ENCODE results near the gene TIMP4.

Gene TIMP4

GRCh38 chr3:12158387-12159226 is at the start of gene TIMP4:
TSS of gene TIMP4 (minus strand) at chr3:12158912. CDS start at chr3:12158840, 72 bp downstream.
- no peak for DNase-seq (ENCODE audit: low spot score)

GRCh38 chr3:12205171-12205570 is 46.5 kb upstream of the TIMP4 start:
- DNase-seq (ENCODE audit: low spot score) = no peak

GRCh38 chr3:12201813-12202212 is 43.1 kb upstream of the TIMP4 start:
- no peak for DNase-seq (ENCODE audit: low spot score)

GRCh38 chr3:12198301-12198700 is 39.6 kb upstream of the TIMP4 start:
- no peak for DNase-seq (ENCODE audit: low spot score)

DNA sequence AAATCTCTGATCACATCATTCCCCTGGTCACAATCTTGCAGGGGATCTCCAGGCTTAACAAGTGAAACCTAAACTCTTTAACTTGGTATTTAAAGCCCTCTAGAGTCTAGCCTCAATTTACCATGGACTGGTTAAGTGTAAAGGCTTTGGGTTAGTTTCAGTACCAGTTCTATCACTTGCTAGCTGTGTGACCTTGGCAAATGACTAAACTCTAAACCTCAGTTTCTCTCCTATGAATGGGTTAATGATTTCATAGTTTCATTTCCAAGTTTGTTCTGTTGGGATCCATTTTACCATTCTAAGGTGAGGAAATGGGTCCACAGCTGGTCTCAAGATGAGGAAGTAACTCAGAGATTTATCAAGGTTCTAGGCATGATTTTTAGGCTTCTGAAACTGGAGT is 38.8 kb upstream of the TIMP4 start:
- DNase-seq (ENCODE audit: low spot score) = no peak

- no peak for DNase-seq (ENCODE audit: low spot score)
Measured at GRCh38 chr3:12196684-12197083, 38.0 kb upstream of the TIMP4 start.

- no peak for DNase-seq (ENCODE audit: low spot score)
Measured at GRCh38 chr3:12195231-12195630, 36.5 kb upstream of the TIMP4 start.

DNA sequence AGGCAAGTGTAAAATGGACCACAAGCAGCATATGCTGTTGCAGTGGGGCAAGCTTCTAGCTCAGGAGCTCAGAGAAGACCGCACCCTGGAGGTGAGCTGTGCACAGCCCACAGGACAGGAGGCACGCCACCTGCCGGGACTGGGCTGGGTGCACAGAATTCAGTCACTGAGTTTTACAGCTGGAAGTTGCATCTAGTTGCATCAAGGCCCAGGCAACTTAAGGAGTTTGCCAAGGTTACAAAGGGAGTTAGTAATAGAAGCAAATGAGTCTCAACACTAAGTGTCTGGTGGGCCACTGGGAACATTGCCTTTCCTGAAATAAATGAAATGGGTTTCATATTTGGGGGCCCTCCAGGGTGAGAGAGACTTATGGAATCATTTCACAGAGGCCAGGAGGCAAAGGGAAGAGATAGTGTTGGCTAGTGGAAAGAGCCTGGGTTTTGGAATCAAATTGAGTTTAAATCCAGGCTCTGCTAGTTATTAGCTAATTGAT is 36.0 kb upstream of the TIMP4 start:
- DNase-seq (ENCODE audit: low spot score) = no peak

GRCh38 chr3:12194209-12194608 is 35.5 kb upstream of the TIMP4 start:
- no peak for DNase-seq (ENCODE audit: low spot score)

- DNase-seq (ENCODE audit: low spot score) = peak; percentile 63
Measured at GRCh38 chr3:12193485-12194165, 34.9 kb upstream of the TIMP4 start.

DNA sequence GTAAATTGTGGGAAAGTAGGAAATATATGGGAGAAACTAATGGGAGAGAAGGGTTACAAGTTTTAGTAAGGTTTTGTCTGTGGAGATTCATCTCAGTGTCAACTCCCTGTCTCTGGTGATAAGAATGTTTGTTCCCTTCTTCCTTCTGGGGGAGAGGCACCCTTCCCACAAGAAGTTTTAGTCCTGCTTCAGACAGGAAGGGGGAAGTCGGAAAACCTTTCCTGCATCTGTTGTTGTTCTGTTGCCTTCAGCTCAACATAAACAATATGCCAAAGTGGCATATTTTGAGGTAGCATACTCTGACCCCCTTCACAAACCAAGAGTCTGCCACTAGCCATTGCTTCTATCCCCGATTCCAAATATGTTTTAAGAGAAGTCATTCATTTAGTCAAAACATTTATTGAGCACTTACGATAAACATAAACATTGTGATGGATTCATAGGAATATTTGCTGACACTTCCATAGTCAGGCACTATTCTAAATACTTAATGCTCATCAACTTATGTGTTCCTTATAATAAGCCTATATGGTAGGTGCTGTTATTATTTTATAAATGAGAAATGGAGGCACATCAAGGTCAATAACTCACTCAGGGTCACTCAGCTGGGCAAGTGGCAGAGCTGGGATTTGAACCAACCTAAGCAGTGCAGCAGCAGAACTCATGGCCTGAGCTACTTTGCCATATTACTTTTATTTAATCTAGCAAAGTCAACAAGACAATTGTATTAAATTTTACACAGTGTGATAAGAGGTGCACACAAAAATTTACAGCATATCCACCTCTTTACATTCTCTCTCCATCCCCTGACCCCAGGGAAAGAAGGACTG is 34.2 kb upstream of the TIMP4 start:
- DNase-seq (ENCODE audit: low spot score) = no peak

GRCh38 chr3:12192173-12192572 is 33.5 kb upstream of the TIMP4 start:
- no peak for DNase-seq (ENCODE audit: low spot score)

GRCh38 chr3:12191559-12191958 is 32.8 kb upstream of the TIMP4 start:
- DNase-seq (ENCODE audit: low spot score) = no peak

GRCh38 chr3:12190832-12191231 is 32.1 kb upstream of the TIMP4 start:
- DNase-seq (ENCODE audit: low spot score) = no peak

DNA sequence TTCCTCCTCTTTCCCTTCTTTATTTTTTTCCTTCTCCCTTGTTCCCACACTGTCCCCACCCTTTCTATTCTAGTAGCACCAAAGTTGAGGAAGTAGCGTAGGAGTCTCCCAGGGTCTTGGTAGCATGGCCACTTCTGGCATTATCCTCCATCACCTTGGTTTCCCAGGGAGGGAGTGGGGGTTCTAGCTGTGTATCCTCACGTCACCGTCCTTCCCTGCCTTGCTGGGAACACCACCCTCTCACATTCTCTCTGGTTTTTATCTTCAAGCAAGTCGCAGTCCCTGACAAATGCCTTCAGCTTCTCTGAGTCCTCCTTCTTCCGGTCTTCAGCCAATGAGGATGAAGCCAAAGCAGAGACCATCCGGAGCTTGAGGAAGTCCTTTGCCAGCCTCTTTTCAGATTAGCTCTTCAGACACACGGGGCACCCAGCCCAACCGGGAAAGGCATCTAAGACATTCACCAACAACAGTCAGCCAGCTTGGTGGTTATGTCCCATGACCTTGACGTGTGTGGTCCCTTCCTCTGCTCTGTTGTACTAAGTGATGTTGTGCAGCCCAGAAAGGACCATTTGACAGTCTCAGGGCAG is 31.6 kb upstream of the TIMP4 start:
- DNase-seq (ENCODE audit: low spot score) = no peak

- DNase-seq (ENCODE audit: low spot score) = no peak
Measured at GRCh38 chr3:12188681-12189287, 30.1 kb upstream of the TIMP4 start.

DNA sequence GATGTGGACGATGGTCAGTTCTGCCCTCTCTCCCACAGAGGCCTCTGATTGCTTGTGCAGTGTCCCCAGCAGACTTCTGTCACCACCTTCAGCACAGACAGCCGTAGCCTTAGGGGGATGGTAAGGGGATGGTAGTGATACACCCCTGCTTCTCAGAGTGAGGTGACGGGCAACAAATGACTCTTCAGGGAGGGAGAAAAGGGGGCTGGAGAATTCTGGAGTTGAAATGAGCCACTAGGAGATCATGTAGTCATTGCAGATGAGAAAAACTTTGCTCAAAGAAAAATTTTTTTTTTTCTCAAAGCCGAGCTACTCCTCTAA is 29.6 kb upstream of the TIMP4 start:
- no peak for DNase-seq (ENCODE audit: low spot score)

- no peak for DNase-seq (ENCODE audit: low spot score)
Measured at GRCh38 chr3:12187448-12188327, 29.0 kb upstream of the TIMP4 start.

GRCh38 chr3:12186515-12187286 is 28.0 kb upstream of the TIMP4 start:
- DNase-seq (ENCODE audit: low spot score) = no peak

DNA sequence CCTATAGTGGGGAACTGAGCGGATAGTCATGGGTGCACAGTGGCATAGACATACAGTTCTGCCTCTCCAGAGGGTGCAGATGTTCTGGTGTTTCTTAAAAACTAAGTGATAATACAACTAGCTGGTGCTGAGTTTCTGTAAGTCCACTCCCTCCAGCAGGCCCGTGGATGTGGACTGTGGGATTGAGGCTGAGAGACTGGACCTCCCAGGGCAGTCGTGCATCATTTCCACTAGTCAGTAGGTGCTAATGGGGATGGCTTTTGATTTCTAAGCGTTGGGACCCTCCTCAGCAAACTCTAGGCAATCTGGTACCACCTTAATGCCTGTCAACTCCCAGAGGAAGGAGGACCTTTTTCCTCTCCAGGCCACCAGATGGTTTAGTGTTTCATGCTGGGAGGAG is 27.3 kb upstream of the TIMP4 start:
- DNase-seq (ENCODE audit: low spot score) = no peak
